ENCODE measurements around the gene TSPEAR. TPM values are rescaled to one million over a fixed set of nuclear protein-coding genes. Genes with fewer than 3 reads are reported as not detected.

Gene TSPEAR
- total and polyA plus RNA-seq, 2 of the 13 experiments (the other 11 are each of a cell fraction or from before 2014, with no cell fraction given) = 0.07 to 0.32 TPM

DNA sequence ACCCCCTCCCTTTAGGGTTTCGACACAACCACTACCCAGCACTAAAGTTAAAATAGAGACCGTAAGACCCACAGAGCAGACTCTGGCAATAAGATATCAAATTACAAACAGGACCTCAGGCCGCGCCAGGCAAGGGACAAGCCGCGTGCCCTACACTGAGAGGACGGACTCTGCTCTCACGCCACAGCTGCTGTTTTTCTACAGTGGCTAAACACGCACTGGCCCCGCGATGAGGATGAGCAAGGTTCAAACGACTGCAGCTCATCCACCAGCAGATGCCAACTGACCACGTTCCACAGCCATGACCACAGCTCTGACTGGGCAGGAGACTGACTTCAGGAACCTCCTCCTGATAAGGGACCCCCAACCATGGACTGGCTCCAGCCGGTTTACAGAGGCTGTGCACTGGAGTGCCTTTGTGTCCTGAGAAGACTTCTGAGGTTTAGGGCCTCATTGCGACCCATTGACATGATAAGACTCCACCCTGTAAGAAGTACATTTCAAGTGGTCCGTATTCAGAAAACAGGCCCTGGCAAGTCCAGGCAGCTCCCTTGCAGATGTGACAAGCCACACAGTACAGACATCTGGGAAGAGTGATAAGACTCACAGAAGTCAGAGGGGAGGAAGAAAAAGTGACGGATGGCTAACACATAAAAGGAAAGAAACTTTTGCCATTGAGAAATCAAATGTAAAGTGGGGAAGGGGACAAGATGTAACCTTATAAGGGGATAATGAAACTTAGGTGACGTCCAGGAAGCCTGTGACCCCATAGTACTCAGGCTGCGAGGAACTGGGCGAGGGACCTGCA, 117.6 kb downstream of the TSPEAR start (continued):
- TF ChIP-seq ZNF383 (CRISPR knock-in tag; IDR thresholded peaks at IDR 0.05; ENCODE audit: borderline replicate concordance) = no peak
- no peak for TF ChIP-seq LCORL (IDR thresholded peaks at IDR 0.05)
- peak; percentile 89 for TF ChIP-seq LCORL (CRISPR knock-in tag; IDR thresholded peaks at IDR 0.05)
- TF ChIP-seq, protein P1, sequence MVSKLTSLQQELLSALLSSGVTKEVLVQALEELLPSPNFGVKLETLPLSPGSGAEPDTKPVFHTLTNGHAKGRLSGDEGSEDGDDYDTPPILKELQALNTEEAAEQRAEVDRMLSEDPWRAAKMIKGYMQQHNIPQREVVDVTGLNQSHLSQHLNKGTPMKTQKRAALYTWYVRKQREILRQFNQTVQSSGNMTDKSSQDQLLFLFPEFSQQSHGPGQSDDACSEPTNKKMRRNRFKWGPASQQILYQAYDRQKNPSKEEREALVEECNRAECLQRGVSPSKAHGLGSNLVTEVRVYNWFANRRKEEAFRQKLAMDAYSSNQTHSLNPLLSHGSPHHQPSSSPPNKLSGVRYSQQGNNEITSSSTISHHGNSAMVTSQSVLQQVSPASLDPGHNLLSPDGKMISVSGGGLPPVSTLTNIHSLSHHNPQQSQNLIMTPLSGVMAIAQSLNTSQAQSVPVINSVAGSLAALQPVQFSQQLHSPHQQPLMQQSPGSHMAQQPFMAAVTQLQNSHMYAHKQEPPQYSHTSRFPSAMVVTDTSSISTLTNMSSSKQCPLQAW (CRISPR knock-in tag; IDR thresholded peaks at IDR 0.05) = peak; percentile 92
- TF ChIP-seq CCDC6 (CRISPR knock-in tag; IDR thresholded peaks at IDR 0.05) = peak; percentile 84; the same call in 1 of the 2 replicates
- TF ChIP-seq PATZ1 (CRISPR knock-in tag; IDR thresholded peaks at IDR 0.05) = peak; percentile 62; the same call in 1 of the 2 replicates
- TF ChIP-seq FOXK2 (IDR thresholded peaks at IDR 0.05) = 0 out of 2 replicates have a peak, but pooled peaks have one; percentile 43
- peak; percentile 23; the same call in 1 of the 3 replicates for TF ChIP-seq MXI1 (IDR thresholded peaks at IDR 0.05; ENCODE audit: borderline replicate concordance, low read depth, low read length)
- TF ChIP-seq ZFP90 (CRISPR knock-in tag; IDR thresholded peaks at IDR 0.05; ENCODE audit: borderline replicate concordance) = 0 out of 2 replicates have a peak, but pooled peaks have one; percentile 24
- no peak for TF ChIP-seq ZNF557 (CRISPR knock-in tag; IDR thresholded peaks at IDR 0.05)
- TF ChIP-seq RXRA (CRISPR knock-in tag; IDR thresholded peaks at IDR 0.05) = peak; percentile 79; the same call in 1 of the 2 replicates
- TF ChIP-seq ATF4 (CRISPR knock-in tag; IDR thresholded peaks at IDR 0.05) = peak in 1 of 2 experiments; percentile 54; a peak in 1 of 4 replicates
- TF ChIP-seq BRF2 (CRISPR knock-in tag; IDR thresholded peaks at IDR 0.05) = peak; percentile 24; the same call in 1 of the 2 replicates
- no peak for TF ChIP-seq DDIT3 (CRISPR knock-in tag; IDR thresholded peaks at IDR 0.05)
- TF ChIP-seq ZNF746 (CRISPR knock-in tag; IDR thresholded peaks at IDR 0.05) = peak; percentile 71
- no peak for TF ChIP-seq ZNF335 (CRISPR knock-in tag; IDR thresholded peaks at IDR 0.05)
- peak; percentile 78; the same call in 1 of the 2 replicates for TF ChIP-seq NCOA1 (CRISPR knock-in tag; IDR thresholded peaks at IDR 0.05)
- peak; percentile 92 for TF ChIP-seq ZNF878 (CRISPR knock-in tag; IDR thresholded peaks at IDR 0.05)
- TF ChIP-seq PRMT3 (CRISPR knock-in tag; IDR thresholded peaks at IDR 0.05; ENCODE audit: borderline replicate concordance, low read depth) = peak; percentile 56; the same call in 1 of the 2 replicates
- TF ChIP-seq ATF6 (CRISPR knock-in tag; conservative IDR thresholded peaks at IDR 0.05) = no peak
- TF ChIP-seq RFXAP (CRISPR knock-in tag; IDR thresholded peaks at IDR 0.05; ENCODE audit: borderline replicate concordance) = peak; percentile 60; the same call in 1 of the 2 replicates
